PC-3 (cell line): Measurements from ENCODE around the gene NRIP1.

ENCODE experiments used
- EZH2phosphoT487 ChIP-seq: fragments of 300-600 bp; sonication (generic); IDR thresholded peaks from 2 replicates; pipeline ENCODE4 v1.6.1; 2018; ENCODE audit warnings: mild to moderate bottlenecking, antibody characterized with exemption, low read length, borderline replicate concordance
- TF ChIP-seq, protein P1 (sequence below): fragments of 300-600 bp; sonication (generic); conservative IDR thresholded peaks from 2 replicates; pipeline ENCODE4 v1.5.1; 2017; ENCODE audit warnings: antibody characterized with exemption, low read depth, mild to moderate bottlenecking, low read length

GRCh38 chr21:15095326-15095725, 30.5 kb upstream of the NRIP1 start:
- TF ChIP-seq, protein P1, sequence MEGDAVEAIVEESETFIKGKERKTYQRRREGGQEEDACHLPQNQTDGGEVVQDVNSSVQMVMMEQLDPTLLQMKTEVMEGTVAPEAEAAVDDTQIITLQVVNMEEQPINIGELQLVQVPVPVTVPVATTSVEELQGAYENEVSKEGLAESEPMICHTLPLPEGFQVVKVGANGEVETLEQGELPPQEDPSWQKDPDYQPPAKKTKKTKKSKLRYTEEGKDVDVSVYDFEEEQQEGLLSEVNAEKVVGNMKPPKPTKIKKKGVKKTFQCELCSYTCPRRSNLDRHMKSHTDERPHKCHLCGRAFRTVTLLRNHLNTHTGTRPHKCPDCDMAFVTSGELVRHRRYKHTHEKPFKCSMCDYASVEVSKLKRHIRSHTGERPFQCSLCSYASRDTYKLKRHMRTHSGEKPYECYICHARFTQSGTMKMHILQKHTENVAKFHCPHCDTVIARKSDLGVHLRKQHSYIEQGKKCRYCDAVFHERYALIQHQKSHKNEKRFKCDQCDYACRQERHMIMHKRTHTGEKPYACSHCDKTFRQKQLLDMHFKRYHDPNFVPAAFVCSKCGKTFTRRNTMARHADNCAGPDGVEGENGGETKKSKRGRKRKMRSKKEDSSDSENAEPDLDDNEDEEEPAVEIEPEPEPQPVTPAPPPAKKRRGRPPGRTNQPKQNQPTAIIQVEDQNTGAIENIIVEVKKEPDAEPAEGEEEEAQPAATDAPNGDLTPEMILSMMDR: no peak
- no peak for TF ChIP-seq EZH2phosphoT487
